ENCODE measurements around the gene NXN. TPM values are rescaled to one million over a fixed set of nuclear protein-coding genes. Genes with fewer than 3 reads are reported as not detected.
"Not testable (repeated sequence)": the region's sequence is repeated elsewhere in the genome, so short reads cannot be mapped to it uniquely, and the experiment has no call there.

The NXN gene
- total and polyA plus RNA-seq, 3 donors from 2014 or later = 22.9 to 26.0 (median 23.0) TPM

GRCh38 chr17:977166-977565 lies 2.4 kb downstream of the NXN start:
- TF ChIP-seq POLR2A (IDR thresholded peaks at IDR 0.05) = no peak
- TF ChIP-seq CTCF (IDR thresholded peaks at IDR 0.05) = no peak
- no peak overlapping the region for H3K27ac ChIP-seq
- no peaks in the 10 kb centered on the region for H3K36me3 ChIP-seq (ENCODE audit: low read depth, missing control alignments)
- H3K9me3 ChIP-seq = no peaks in the 10 kb centered on the region
- DNase-seq = no peak
- peaks cover 13% of the 10 kb centered on the region for H3K4me1 ChIP-seq
- intact Hi-C loops (cut with DNase I; ENCODE audit: low total_unique reads) = no loop called here
- H3K27me3 ChIP-seq = no peaks in the 10 kb centered on the region
- no peak overlapping the region for H3K4me3 ChIP-seq
- WGBS, 2 donors = 76% methylated on average over 6 of the region's 6 CpGs

- no peaks in the 10 kb centered on the region for H3K36me3 ChIP-seq (ENCODE audit: low read depth, missing control alignments)
- intact Hi-C loops (cut with DNase I; ENCODE audit: low total_unique reads) = no loop called here
- H3K27me3 ChIP-seq = no peaks in the 10 kb centered on the region
- peaks cover 13% of the 10 kb centered on the region for H3K4me1 ChIP-seq
- no peak overlapping the region for H3K4me3 ChIP-seq
- no peak overlapping the region for H3K27ac ChIP-seq
- WGBS, 2 donors = 84 to 88% methylated on average over 6 of the region's 6 CpGs
- DNase-seq = no peak
- TF ChIP-seq CTCF (IDR thresholded peaks at IDR 0.05) (no peak), POLR2A (IDR thresholded peaks at IDR 0.05) (no peak)
- H3K9me3 ChIP-seq = no peaks in the 10 kb centered on the region
Observed at GRCh38 chr17:976312-976711, 3.3 kb downstream of the NXN start.

- Histone ChIP-seq H3K36me3 (ENCODE audit: low read depth, missing control alignments) (no peaks in the 10 kb centered on the region), H3K4me1 (peaks cover 12% of the 10 kb centered on the region), H3K9me3 (no peaks in the 10 kb centered on the region), H3K27ac (no peak overlapping the region), H3K4me3 (no peak overlapping the region), H3K27me3 (no peaks in the 10 kb centered on the region)
- 77 to 83% methylated on average over 5 of the region's 5 CpGs for WGBS, 2 donors
- no peak for DNase-seq
- no peak for TF ChIP-seq POLR2A (IDR thresholded peaks at IDR 0.05)
- no peak for TF ChIP-seq CTCF (IDR thresholded peaks at IDR 0.05)
- intact Hi-C loops (cut with DNase I; ENCODE audit: low total_unique reads) = no loop called here
Observed at GRCh38 chr17:975371-975915, 4.1 kb downstream of the NXN start.

GRCh38 chr17:974778-975177 lies 4.8 kb downstream of the NXN start:
- H3K36me3 ChIP-seq (ENCODE audit: low read depth, missing control alignments); DNase-seq; H3K27me3 ChIP-seq; H3K27ac ChIP-seq; intact Hi-C loops (cut with DNase I; ENCODE audit: low total_unique reads); H3K9me3 ChIP-seq; H3K4me3 ChIP-seq; H3K4me1 ChIP-seq: not testable (repeated sequence)
- WGBS, 2 donors = 91 to 94% methylated on average over 2 of the region's 2 CpGs

- TF ChIP-seq POLR2A (IDR thresholded peaks at IDR 0.05) = no peak
- TF ChIP-seq CTCF (IDR thresholded peaks at IDR 0.05) = no peak
- intact Hi-C loops (cut with DNase I; ENCODE audit: low total_unique reads) = no loop called here
- no peak overlapping the region for H3K27ac ChIP-seq
- no peak overlapping the region for H3K4me3 ChIP-seq
- no peaks in the 10 kb centered on the region for H3K27me3 ChIP-seq
- H3K9me3 ChIP-seq = no peaks in the 10 kb centered on the region
- no peaks in the 10 kb centered on the region for H3K36me3 ChIP-seq (ENCODE audit: low read depth, missing control alignments)
- H3K4me1 ChIP-seq = peaks cover 3% of the 10 kb centered on the region
- 89 to 90% methylated on average over 8 to 12 of the region's 12 CpGs for WGBS, 2 donors
- no peak for DNase-seq
Observed at GRCh38 chr17:973053-973452, 6.5 kb downstream of the NXN start.

- H3K9me3 ChIP-seq; intact Hi-C loops (cut with DNase I; ENCODE audit: low total_unique reads); H3K4me3 ChIP-seq; DNase-seq; H3K4me1 ChIP-seq; H3K27me3 ChIP-seq; H3K27ac ChIP-seq; H3K36me3 ChIP-seq (ENCODE audit: low read depth, missing control alignments): not testable (repeated sequence)
- WGBS, 2 donors = 89 to 93% methylated on average over 14 of the region's 14 CpGs
Observed at GRCh38 chr17:971861-972260, 7.7 kb downstream of the NXN start.
